GM18873 (cell line): ENCODE results near the gene ITM2C.

ENCODE experiments used
- ATAC-seq: cut with Tn5 transposase; IDR thresholded peaks from one replicate; pipeline ENCODE4 v1.9.1; 2021; ENCODE audit warnings: mild to moderate bottlenecking, moderate library complexity, moderate number of reproducible peaks; ENCODE audit not compliant: unreplicated experiment, low FRiP score

The ITM2C gene

DNA sequence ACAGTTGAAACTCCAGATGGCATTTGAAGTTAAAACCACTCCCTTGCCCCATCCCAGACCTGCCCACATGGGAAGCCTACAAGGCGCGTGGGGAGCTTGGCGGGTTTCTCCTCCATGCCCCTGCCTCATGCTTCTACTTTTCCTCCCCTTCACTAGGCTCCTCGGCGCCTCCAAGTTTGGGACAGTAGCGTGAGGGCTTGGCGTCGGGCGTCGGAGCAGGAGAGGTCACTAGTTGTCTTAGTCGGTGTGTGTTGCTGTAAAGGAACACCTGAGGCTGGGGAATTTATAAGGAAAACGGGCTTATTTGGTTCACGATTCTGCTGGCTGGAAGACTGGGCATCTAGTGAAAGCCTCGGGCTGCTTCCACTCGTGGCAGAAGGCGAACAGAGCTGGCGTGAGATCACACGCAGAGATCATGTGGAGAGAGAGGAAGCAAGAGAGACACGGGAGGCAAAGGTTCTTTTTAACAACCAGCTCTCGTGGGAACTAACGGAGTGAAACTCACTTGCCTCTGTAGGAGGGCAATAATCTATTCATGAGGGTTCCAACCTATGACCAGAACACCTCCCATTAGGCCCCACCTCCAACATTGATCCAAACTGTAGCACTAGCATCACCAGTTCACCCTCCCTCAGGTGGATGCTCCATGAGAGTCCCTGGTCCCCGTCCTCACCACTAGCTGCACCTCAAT, 25.3 kb downstream of the ITM2C start:
- ATAC-seq = no peak

DNA sequence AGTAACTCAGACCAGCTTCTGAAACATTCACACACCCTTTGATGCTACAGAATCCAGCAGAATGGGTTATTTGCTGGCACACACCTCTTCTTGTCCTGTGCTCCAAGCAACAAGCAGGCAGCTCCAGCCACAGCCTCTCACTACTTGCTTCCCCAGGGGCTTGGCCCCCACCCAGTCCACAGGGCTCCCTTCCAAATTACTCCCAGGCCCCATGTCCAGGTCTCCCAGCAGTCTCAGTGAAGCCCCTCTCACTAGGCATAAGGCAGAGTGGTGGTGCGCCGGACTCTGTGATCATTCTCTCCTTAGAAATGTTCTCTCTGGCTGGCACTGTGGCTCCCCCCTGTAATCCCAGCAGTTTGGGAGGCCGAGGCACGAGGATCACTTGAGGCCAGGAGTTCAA, 25.9 kb downstream of the ITM2C start:
- no peak for ATAC-seq

DNA sequence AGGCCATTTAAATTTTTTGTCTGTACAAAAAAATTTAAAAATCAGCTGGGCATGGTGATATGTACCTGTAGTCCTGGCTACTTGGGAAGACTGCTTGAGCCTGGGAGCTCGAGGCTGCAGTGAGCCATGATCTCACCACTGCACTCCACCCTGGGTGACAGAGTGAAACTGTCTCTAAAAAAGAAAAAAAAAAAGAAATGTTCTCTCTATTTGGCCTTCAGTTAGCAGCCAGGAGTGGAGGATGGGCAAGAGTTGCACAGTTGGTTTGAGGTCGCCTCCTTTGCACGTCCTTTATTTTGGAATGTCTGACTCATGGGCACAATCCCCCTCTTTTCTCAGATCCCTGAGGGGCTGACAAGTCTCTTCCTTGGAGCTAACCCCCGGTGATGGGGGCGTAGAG, 26.3 kb downstream of the ITM2C start:
- ATAC-seq = no peak

DNA sequence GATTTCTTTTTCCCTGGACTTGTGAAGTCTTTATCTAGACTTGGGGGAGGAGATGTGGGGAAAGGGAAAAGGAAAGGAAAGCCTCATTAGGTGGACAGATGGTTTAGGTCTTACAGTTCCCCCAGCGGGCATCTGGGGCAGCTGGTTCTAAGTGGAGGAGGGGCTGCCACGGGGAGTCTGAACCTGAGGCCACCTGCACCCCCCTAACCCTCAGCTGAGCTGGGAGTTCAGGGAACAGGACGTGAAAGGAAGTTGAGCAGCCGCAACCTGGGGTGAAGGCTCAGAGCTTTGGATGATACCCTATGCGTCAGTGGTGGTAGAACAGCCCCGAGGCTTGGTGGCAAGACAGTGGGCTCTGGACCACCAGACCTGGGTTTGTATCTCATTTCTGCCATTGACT, 26.8 kb downstream of the ITM2C start:
- no peak for ATAC-seq

DNA sequence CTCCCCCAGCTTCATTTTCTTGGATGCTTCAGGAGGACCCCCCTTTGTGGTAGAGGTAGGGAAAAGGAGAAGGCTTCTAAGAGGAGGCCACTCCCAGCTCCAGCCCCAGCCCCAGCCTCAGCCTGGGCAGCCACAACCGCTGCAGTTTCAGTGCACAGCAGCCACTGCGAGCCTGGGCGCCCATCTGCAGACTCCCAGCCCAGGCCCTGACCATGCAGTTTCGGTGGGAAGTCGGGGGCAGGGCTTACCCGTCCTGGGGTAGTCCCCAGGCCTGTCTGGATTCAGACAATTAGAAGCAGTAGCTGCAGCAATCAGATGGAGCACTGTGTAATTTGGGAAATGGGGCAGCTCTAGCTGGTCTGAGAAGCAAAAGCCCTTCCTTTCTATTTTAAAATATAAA, 28.6 kb downstream of the ITM2C start:
- ATAC-seq = no peak

DNA sequence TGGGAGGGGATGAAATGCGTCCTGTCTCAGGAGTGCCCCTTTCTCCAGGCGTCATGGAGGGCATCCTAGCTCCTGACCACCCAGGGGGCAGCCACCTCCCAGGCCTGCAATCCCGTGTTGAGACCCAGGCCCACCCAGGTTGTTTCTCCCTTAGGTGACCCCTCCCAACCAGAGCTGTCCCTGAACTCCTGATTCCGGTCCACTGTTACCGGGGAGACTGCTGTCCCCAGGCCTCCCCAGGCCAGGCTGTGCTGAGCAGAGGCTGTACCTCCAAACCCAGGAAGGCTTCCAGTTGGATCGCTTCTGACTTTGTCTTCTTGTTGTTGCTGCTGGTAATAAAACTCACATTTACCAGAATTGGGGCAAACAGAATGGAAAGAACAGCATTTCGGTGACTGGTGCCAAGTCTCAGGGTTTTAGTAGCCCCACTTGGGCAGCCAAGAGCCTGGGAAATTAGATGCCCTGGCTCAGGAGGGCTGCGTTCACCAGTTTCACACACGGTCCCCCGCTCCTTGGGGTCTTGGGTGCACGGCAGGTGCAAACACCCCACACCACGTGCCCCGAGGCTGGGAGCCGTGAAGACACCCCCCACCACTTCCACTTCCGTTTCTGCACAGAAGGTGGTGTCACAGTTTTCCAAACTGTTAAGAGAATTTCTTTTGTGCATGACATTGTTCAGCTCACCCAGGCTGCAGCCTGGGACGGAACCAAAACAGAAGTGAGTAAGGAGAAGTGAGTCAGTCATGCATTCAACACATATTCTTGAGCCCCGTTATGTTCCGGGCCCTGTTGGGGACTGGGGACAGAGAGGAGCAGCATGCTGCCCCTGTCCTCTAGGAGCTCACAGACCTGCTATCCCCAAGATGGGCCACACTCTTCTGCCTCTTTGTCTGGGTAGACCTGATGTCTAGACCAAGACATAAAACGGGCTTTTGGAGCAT, 29.4 kb downstream of the ITM2C start:
- ATAC-seq = no peak

DNA sequence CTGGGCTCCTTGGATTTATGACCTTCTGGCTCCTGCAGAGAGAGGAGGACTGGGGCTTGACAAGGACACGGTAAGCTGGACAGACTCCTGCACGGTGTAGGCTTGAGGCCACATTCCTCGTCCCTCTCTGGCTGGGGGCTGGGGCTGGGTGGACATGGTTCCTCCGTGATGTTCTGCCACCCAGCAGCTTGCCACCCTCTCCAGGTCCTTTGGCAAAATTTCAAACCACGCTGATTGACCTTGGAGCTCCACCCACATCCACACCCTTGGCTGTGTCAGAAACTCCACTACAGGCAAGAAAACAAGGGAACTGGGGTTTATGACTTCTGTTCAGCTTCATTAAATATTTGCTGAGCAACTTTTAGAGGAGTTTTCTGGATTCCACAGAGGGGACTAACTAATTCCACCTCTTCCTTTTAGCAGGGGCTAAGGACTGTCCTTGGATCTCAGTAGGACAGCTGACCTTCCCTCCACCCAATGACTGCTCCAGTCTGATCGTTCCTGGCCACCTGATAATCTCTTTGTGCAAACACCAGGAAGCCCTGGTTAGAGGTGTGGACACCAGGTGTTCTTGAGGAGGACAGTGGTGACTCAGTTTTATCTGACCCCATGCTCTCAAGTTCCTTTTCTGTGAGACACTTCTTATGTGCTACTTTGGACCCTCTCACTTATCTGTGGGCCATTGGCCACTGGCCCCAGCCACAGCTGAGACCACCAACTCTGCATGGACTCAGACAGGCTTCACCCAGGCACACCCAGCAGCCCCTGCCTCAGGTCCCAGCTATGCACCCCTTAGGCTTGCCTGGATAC, 31.0 kb downstream of the ITM2C start:
- ATAC-seq = no peak

DNA sequence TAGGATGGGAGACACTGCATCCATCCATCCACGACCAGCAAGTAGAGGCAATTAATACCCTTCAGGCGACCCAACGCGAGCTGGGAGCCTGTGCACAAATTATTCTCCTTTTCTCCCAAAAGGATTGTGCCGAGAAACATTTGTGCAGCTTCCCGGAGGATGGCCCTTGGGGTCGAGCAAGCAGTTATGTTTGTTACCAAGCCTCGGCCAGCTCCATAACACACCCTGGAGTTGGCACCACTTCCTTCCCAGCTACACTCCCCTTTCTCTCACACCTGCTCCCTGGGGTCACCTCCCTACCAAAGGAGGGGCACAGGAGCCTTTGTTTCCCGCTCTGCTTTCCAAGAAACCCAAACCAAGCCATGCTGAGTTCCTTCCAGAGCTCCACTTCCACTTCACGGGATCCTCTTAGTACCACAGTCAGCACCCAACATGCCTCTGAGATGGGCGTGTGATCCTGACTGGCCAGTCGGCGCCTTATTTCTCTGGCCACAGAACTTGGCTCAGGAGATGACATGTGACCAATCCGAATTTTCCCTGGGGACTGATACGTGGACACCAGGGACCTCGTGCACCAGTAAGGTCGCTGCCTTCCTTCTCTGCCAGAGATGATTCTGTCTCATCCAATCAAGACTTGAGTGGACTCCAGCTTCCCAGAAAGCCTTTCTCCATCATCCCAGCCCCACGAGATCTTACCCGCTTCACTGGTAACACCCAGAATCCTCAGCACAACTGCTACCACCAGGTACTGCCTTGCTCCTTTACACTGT, 31.8 kb downstream of the ITM2C start:
- ATAC-seq = no peak

DNA sequence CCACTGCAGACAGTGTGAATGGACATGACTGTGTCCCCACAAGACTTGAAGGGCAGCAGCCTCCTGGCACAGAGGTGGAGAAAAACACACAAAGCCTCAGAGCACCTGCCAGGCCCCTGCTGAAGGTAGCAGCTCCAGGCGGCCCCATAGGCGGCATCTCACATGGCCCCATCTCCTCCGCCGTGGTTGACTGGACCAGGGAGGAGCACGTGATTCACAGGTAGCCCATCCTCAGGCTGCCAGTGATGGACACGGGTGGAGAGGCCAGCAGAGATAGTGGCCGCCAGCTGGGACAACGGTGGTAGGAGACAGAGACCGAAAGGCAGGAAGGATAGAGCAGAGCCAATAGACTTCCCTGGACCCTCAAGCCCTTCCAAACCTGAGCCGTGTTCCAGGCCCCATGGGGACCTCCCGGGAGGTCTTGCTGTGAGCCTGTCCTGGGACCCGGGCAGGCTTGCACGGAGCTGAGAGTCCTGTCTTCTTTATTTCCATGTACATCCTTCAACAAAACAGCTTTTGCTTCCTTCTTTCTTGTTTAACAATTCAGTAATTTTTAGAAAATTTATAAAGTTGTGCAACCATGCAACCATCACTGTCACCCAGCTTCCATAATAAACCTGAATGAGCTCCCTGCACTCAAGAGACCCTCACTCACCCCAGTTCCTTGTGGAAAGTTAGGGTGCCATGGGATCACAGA, 33.4 kb downstream of the ITM2C start:
- no peak for ATAC-seq

DNA sequence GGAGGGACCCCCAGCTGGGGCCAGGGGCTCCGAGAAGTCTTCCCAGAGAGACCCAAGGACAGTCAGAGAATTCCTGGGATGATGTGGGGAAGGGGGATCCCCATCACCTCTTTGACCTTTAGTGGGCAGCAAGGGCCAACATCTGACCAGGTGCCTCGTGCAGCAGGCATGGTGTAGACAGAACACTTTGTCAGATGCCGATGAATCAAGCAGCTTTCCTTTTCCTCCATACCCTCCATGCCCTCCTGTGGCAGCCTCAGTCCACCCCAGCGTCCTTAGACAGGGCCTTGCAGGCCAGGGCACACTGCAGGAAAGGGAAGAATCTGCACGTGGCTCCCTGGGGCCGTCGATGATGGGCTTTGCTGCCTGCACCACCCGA, 34.0 kb downstream of the ITM2C start:
- ATAC-seq = no peak

DNA sequence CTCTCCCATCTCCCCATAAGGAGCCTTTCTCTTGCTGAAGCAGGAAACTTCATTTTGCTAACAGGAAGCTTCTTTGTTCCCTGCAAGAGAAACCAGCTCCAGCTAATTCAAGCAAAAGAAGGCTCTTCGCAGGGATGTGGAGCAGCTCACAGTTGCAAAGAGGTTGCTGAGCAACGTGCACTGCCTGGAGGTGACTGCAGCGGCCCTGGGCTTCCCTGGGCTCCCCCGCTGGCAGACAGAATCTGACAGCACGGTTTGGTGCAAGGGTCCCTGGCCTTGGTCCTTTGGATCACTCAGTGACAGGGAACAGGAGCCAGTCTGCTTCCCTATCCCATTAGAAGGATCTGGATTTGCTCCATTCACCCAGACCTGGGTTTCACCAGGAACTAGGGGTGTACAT, 34.5 kb downstream of the ITM2C start:
- no peak for ATAC-seq

DNA sequence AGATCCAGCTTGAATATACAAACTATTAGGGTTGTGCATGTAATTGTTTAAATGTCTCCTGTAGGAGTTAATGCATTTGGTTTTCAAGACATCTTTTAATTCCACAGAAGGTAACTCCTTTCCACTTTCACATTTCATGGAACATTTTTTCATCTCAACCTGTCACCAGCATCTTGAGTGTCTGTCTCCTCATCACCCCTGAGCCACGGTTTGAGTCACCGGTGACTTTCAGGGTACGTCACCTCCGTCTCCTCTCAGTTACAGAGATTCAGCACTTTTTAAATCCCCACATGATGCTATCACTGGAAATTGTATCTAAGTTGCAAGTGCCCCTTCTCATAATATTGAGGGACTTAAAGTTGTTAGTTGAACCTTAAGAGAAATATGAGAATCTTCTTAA, 35.0 kb downstream of the ITM2C start:
- no peak for ATAC-seq

DNA sequence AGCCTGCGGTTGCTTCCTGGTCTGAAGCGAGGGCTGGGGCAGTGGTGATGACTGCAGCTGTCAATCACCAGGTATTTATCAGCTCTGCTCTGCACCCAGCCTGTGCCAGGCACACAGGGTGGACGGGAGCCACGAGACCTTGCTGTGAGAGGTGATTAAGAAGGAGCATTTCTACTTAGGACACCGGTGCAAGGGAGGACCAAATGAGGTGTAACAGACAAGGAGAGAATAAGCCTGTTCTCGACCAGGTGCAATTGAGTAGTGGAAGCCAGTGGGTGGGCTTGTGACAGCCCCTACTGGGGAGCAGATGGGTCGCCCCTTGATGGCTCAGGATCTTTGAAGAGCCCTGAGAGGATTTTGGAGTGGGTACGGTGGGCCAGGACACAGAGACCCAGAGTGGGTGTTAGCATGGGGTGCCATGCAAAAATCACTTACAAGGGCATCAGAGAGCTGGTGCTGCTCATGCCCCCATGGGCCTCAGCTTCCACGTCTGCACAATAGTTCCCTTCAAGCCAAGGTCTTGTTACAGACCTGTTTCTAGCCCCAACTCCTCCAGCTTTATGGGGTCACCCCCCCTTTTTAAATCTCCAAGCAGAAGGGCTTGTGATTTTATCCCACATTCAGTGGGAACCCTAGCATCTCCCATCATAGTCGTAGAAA, 35.7 kb downstream of the ITM2C start:
- no peak for ATAC-seq

DNA sequence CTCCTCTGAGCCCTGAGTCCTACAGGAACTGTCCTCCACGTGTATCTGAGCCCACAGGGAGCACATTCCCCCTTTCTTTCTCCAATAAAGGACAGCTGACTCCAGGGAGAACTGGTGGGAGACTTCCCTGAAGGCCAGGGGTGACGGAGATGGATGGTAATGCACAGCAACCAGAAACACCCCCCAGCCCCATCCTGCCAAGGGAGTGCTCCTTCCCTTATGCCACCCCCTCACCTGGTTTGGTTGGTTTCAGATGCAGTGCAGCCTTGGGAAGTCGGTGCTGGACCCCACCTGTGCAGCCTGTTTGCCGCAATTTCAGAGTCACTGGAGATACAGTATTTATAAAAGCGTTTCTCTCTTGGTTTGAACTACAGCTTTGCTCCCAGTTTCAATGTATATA, 36.3 kb downstream of the ITM2C start:
- ATAC-seq = no peak

DNA sequence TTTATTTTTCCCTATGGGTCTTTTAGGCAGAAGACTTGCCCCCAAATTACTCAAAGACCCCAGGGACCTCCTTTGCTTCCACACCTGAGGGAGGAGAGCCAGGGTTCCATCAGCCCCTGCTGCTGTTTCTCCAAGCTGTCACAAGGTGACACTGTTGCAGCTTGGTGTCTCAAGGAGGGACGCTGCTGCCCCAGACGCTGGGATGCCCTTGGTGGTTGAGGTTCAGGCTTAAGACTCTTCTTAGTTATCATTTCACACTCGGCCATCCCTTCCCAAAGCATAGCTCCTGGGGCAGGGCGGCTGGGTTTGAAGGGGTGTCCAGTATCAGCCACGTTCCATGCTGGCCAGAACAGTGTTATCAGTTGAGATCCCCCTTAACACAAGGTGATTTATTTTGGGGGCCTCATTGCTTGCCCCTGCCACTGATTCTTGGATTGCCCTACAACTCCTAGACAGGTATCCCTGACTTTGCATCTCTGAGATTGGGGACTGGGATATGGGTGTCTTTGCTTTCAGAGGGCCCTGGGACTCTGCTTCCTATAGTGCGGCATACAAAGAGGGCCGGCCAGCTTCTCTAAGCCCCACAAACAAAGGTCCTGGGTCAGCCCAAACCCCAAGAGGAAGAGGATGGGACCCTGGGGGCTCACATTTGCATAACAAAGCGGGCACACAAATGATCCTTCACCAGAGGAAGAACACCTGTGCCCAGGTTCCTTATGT, 37.6 kb downstream of the ITM2C start:
- ATAC-seq = no peak

DNA sequence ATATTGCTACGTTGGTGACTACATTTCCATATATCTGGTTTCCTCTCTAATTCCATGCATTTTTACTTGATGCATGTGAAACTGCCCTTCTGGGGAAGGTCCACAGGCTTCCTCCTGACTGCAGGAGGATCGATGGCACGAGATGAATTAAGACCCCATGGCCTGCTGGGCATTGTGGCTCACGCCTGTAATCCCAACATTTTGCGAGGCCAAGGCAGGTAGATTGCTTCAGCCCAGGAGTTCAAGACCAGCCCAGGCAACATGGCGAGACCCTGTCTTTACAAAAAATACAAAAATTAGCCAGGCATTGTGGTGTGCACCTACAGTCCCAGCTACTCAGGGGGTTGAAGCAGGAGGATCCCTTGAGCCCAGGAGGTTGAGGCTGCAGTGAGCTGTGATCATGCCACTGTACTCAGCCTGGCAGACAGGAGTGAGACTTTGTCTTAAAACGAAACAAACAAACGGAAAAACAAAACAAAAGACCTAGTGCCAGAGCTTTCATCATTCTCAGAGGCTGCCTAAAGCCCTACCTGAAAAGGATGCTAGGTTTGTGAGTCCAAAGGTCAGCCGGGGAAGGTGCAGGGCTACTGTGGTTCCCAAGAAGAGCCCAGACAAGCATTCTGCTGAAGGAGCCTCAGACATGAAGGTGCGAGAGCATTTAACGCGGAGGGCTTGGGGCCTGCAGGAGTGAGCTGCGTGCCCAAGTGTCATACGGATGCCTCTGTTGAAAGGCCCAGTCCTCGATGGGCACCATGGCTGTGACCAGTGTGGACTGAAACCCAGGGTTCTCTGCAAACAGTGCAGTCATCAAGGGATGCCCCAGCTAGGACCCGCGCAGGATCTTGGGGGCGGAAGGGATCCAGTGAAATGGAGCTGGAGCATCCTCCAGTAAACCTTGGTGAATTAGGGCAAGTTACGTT, 38.7 kb downstream of the ITM2C start:
- no peak for ATAC-seq

DNA sequence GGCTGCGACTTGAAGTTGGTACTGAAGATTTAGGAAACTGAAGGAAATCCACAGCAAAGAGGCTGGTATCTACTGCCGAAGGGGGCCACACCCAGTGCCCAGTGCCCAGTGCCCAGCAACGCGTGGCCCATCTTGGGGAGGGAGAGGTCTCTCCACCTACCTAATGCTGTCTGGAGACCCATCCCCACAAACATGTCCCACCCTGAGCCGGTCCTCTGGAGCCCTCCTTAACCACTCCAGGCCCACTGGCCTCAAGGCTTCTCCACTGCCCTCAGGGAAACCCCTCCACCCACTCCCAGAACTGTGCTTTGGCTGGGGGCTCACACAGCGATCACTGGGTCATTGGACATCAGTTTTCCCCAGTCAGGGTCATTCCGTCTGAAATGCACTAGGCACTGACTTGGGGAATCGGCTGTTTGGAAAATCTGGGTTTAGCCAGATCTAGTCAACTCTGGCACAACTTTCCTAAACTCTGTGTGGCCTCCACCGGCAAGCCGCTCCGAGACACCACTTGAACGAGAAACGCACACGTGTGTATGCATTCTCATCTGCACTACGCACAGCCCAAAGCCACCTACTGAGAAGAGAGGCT, 40.2 kb downstream of the ITM2C start:
- no peak for ATAC-seq
